GM12878 (cell line): ENCODE results near the gene POLG. TPM values are rescaled to one million over a fixed set of nuclear protein-coding genes. Genes with fewer than 3 reads are reported as not detected.

Source experiments
- CEBPZ ChIP-seq: fragments of 150-350 bp; IDR thresholded peaks from 2 replicates; pipeline ENCODE4 v1.6.1; 2016; ENCODE audit warnings: low read depth, low read length
- CREM ChIP-seq: IDR thresholded peaks from 2 replicates; pipeline ENCODE4 v1.6.1; 2014; ENCODE audit warnings: antibody characterized with exemption, low read depth
- CTCF ChIP-seq, 3 experiments: IDR thresholded peaks in 2 of 3; conservative IDR thresholded peaks in 1 of 3; 2 replicates each; pipeline ENCODE4 v1.5.1; 2011; ENCODE audit warnings: low read depth in 3 of 3, low read length in 3 of 3, mild to moderate bottlenecking in 3 of 3, control low read depth in 2 of 3, moderate library complexity in 2 of 3, inconsistent platforms in 1 of 3, mixed read lengths in 1 of 3; ENCODE audit not compliant: control insufficient read depth in 2 of 3, insufficient read depth in 1 of 3; ENCODE audit errors: extremely low read depth in 1 of 3
- DPF2 ChIP-seq: fragments of 450-650 bp; IDR thresholded peaks from 2 replicates; pipeline ENCODE4 v1.6.1; 2017; ENCODE audit warnings: mild to moderate bottlenecking
- E2F4 ChIP-seq: IDR thresholded peaks from 2 replicates; pipeline ENCODE4 v1.6.1; 2012; ENCODE audit warnings: low read depth, low read length, improper control_type of control experiment
- GABPA ChIP-seq: IDR thresholded peaks from 2 replicates; pipeline ENCODE4 v1.6.1; 2014; ENCODE audit warnings: antibody characterized with exemption, low read depth, mild to moderate bottlenecking, inconsistent platforms
- GATAD2B ChIP-seq: fragments of 450-650 bp; conservative IDR thresholded peaks from 2 replicates; pipeline ENCODE4 v1.6.1; 2017; ENCODE audit warnings: low read depth, mild to moderate bottlenecking, moderate library complexity
- IKZF2 ChIP-seq, 2 experiments: fragments of 450-650 bp; IDR thresholded peaks; 2 replicates each; pipeline ENCODE4 v1.6.1; 2017; ENCODE audit warnings: mild to moderate bottlenecking in 2 of 2, moderate library complexity in 2 of 2
- IRF3 ChIP-seq: fragments of 450-650 bp; IDR thresholded peaks from 2 replicates; pipeline ENCODE4 v1.6.1; 2014; ENCODE audit warnings: mild to moderate bottlenecking
- MLLT1 ChIP-seq: fragments of 450-650 bp; IDR thresholded peaks from 2 replicates; pipeline ENCODE4 v1.6.1; 2016; ENCODE audit warnings: mild to moderate bottlenecking
- NBN ChIP-seq: fragments of 450-650 bp; IDR thresholded peaks from 2 replicates; pipeline ENCODE4 v1.6.1; 2016
- NFYA ChIP-seq: IDR thresholded peaks from 2 replicates; pipeline ENCODE4 v1.6.1; 2011; ENCODE audit warnings: low read depth, mild to moderate bottlenecking, low read length, improper control_type of control experiment, borderline replicate concordance
- NFYB ChIP-seq: IDR thresholded peaks from 2 replicates; pipeline ENCODE4 v1.6.1; 2011; ENCODE audit warnings: low read depth, mild to moderate bottlenecking, low read length, improper control_type of control experiment, moderate library complexity; ENCODE audit not compliant: insufficient read depth
- PAX5 ChIP-seq: IDR thresholded peaks from 2 replicates; pipeline ENCODE4 v1.6.1; 2011; ENCODE audit warnings: low read depth, low read length, borderline replicate concordance
- POLR2A ChIP-seq: IDR thresholded peaks from 2 replicates; pipeline ENCODE4 v1.6.1; 2011; ENCODE audit warnings: low read depth, mild to moderate bottlenecking, low read length
- RFX5 ChIP-seq: IDR thresholded peaks from 2 replicates; pipeline ENCODE4 v1.6.1; 2011; ENCODE audit warnings: low read depth, low read length, improper control_type of control experiment
- SMC3 ChIP-seq: IDR thresholded peaks from 2 replicates; pipeline ENCODE4 v1.6.1; 2011; ENCODE audit warnings: low read length, improper control_type of control experiment, borderline replicate concordance
- SUPT20H ChIP-seq: IDR thresholded peaks from 2 replicates; pipeline ENCODE4 v1.6.1; 2011; ENCODE audit warnings: low read depth, mild to moderate bottlenecking, low read length, moderate library complexity, borderline replicate concordance; ENCODE audit not compliant: control insufficient read depth
- TCF3 ChIP-seq: IDR thresholded peaks from 2 replicates; pipeline ENCODE4 v1.6.1; 2012; ENCODE audit warnings: low read depth, mild to moderate bottlenecking, low read length, borderline replicate concordance; ENCODE audit not compliant: insufficient read depth
- polyA plus RNA-seq, 11 experiments: library from polyadenylated mRNA; depleted of rRNA in 4 of 11; unstranded in 6 of 11; stranded (reverse) in 5 of 11; fragments of >200 nt; fragmentation: Nextera tagmentation in 4 of 11; fragmentation: Illumina TruSeq in 1 of 11; extraction: Ambion mirVana in 4 of 11; extraction: Trizol in 1 of 11; gene quantifications; 1 replicate in 1 of 11; 2 replicates in 10 of 11; pipeline versions ENCODE4 v1.2.1 to v1.2.3, GENCODE V29; 2011 to 2016; ENCODE audit warnings: inconsistent platforms in 2 of 11, missing spikeins in 2 of 11, low read depth in 1 of 11
- total RNA-seq, 4 experiments: library from RNA; depleted of rRNA in 3 of 4; stranded (reverse); fragments of >200 nt in 3 of 4; fragmentation: Illumina TruSeq in 1 of 4; extraction: Trizol in 1 of 4; gene quantifications; 2 replicates each; pipeline versions ENCODE4 v1.2.1 to v1.2.3, GENCODE V29; 2013 to 2021

The POLG gene
- total and polyA plus RNA-seq, 10 of the 15 experiments (the other 5 are each of a cell fraction or from before 2014, with no cell fraction given) = 14.8 to 71.1 (median 33.0) TPM

GRCh38 chr15:89358755-89359439, 24.3 kb upstream of the POLG start (continued):
- TF ChIP-seq GATAD2B (0 out of 2 replicates have a peak, but pooled peaks have one; percentile 34), SMC3 (peak; percentile 71), PAX5 (no peak), E2F4 (no peak), SUPT20H (no peak), GABPA (no peak), RFX5 (no peak), CREM (no peak; the same call in 1 of the 2 replicates), NFYB (no peak), IKZF2 (IDR thresholded peaks at IDR 0.05) (peak in 1 of 2 experiments; percentile 37; a peak in 1 of 4 replicates), MLLT1 (no peak), POLR2A (no peak), IRF3 (peak; percentile 25; the same call in 1 of the 2 replicates), NFYA (no peak), TCF3 (no peak), CTCF (IDR thresholded peaks at IDR 0.05 in 2 of 3, conservative IDR thresholded peaks at IDR 0.05 in 1 of 3; ENCODE audit: control insufficient read depth in 2 of 3, extremely low read depth in 1 of 3, insufficient read depth in 1 of 3, low read depth in 3 of 3, low read length in 3 of 3) (peak; percentile 82 to 93 (median 89)), NBN (peak; percentile 81), CEBPZ (no peak), DPF2 (no peak; the same call in 1 of the 2 replicates)
